Transverse colon (tissue), 4 donors: Measurements from ENCODE around the gene PREX1. TPM values are rescaled to one million over a fixed set of nuclear protein-coding genes. Genes with fewer than 3 reads are reported as not detected.

ENCODE experiments used
- DNase-seq: peaks from one replicate; pipeline ENCODE4 v3.0.0-alpha.2; 2019
- H3K27ac ChIP-seq, 4 donors: fragments of 200-600 bp; sonication (generic); 2 replicates each; pipeline ENCODE4 v1.5.1; 2016 to 2018; ENCODE audit warnings: inconsistent platforms in 4 of 4
- H3K27me3 ChIP-seq: fragments of 200-600 bp; sonication (generic); 2 replicates; pipeline ENCODE4 v1.5.1; 2017; ENCODE audit warnings: inconsistent platforms
- H3K36me3 ChIP-seq, 4 donors: fragments of 200-600 bp; sonication (generic); 2 replicates each; pipeline ENCODE4 v1.5.1; 2017 to 2019; ENCODE audit warnings: inconsistent platforms in 4 of 4
- H3K4me1 ChIP-seq, 4 donors: fragments of 200-600 bp; sonication (generic); 2 replicates each; pipeline ENCODE4 v1.5.1; 2017 to 2020; ENCODE audit warnings: inconsistent platforms in 4 of 4
- H3K4me3 ChIP-seq, 4 donors: fragments of 200-600 bp; sonication (generic); 1 replicate in 1 of 4; 2 replicates in 3 of 4; pipeline versions ENCODE4 v1.5.1 to v1.6.1; 2017 to 2019; ENCODE audit warnings: inconsistent platforms in 4 of 4
- H3K9me3 ChIP-seq, 2 donors: fragments of 200-600 bp; sonication (generic); 2 replicates each; pipeline ENCODE4 v1.5.1; 2017 to 2019; ENCODE audit warnings: inconsistent platforms in 2 of 2
- EP300 ChIP-seq: sonication (generic); formaldehyde crosslinking; IDR thresholded peaks from one replicate; pipeline ENCODE4 v1.6.1; 2017; ENCODE audit warnings: antibody characterized with exemption, low read depth
- POLR2A ChIP-seq: fragments of 450-650 bp; IDR thresholded peaks from one replicate; pipeline ENCODE4 v1.6.1; 2016; ENCODE audit warnings: antibody characterized with exemption, mild to moderate bottlenecking, moderate library complexity
- POLR2AphosphoS5 ChIP-seq, 3 donors: sonication (generic); formaldehyde crosslinking; IDR thresholded peaks; one replicate each; pipeline ENCODE4 v1.6.1; 2016; ENCODE audit warnings: antibody characterized with exemption in 3 of 3
- WGBS, 2 donors: methylation state at CpG; one replicate each; pipeline ENCODE4 v1.1.5; 2018; ENCODE audit warnings: low coverage in 1 of 2; 5-methylcytosine and 5-hydroxymethylcytosine counted together
- in situ Hi-C, 4 donors: fragments of 200-750 bp; cut with MboI; loops; one replicate each; pipeline versions ENCODE4 v1.15.0 to v1.15.1; 2017; ENCODE audit warnings: low sequenced_read_pairs in 3 of 4, low pct_ligation_motif_present in 1 of 4, low pct_unique_long_range_greater_than_20kb in 1 of 4
- intact Hi-C: fragments of 100-400 bp; cut with DNase I; formaldehyde crosslinking; loops from one replicate; pipeline ENCODE4 v1.15.1; 2023; ENCODE audit warnings: low total_unique reads
- total RNA-seq, 4 donors: library from RNA; depleted of rRNA; stranded (reverse); fragments of >200 nt; gene quantifications; one replicate each; pipeline ENCODE4 v1.1.0, GENCODE V29; 2016
- TF ChIP-seq, protein P1 (sequence below), 5 experiments: fragments of 200-600 bp in 3 of 5; fragments of 450-650 bp in 2 of 5; sonication (generic) in 3 of 5; IDR thresholded peaks; 1 replicate in 2 of 5; 2 replicates in 3 of 5; pipeline ENCODE4 v1.5.1; 2016 to 2017; ENCODE audit warnings: antibody characterized with exemption in 5 of 5, inconsistent platforms in 3 of 5, mild to moderate bottlenecking in 2 of 5, moderate library complexity in 1 of 5

PREX1 gene
- total RNA-seq, 4 donors from 2014 or later: 10.9 to 29.9 (median 16.6) TPM

GRCh38 chr20:48673507-48673906 lies 154.3 kb downstream of the PREX1 start:
- H3K4me1 ChIP-seq: peaks cover 0 to 8% (median 0%) of the 10 kb centered on the region in 4 donors
- H3K36me3 ChIP-seq: no peaks in the 10 kb centered on the region
- 78 to 95% methylated on average over 3 to 4 of the region's 4 CpGs for WGBS, 2 donors
- DNase-seq: no peak
- intact Hi-C loops (no loop called here), in situ Hi-C loops (no loop called here)
- no peaks in the 10 kb centered on the region for H3K27me3 ChIP-seq
- no peak overlapping the region for H3K27ac ChIP-seq
- no peak overlapping the region for H3K4me3 ChIP-seq
- H3K9me3 ChIP-seq: no peaks in the 10 kb centered on the region
- TF ChIP-seq POLR2A (no peak), EP300 (no peak), POLR2AphosphoS5 (IDR thresholded peaks at IDR 0.05) (no peak)
- TF ChIP-seq, protein P1, sequence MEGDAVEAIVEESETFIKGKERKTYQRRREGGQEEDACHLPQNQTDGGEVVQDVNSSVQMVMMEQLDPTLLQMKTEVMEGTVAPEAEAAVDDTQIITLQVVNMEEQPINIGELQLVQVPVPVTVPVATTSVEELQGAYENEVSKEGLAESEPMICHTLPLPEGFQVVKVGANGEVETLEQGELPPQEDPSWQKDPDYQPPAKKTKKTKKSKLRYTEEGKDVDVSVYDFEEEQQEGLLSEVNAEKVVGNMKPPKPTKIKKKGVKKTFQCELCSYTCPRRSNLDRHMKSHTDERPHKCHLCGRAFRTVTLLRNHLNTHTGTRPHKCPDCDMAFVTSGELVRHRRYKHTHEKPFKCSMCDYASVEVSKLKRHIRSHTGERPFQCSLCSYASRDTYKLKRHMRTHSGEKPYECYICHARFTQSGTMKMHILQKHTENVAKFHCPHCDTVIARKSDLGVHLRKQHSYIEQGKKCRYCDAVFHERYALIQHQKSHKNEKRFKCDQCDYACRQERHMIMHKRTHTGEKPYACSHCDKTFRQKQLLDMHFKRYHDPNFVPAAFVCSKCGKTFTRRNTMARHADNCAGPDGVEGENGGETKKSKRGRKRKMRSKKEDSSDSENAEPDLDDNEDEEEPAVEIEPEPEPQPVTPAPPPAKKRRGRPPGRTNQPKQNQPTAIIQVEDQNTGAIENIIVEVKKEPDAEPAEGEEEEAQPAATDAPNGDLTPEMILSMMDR (IDR thresholded peaks at IDR 0.05): no peak

DNA sequence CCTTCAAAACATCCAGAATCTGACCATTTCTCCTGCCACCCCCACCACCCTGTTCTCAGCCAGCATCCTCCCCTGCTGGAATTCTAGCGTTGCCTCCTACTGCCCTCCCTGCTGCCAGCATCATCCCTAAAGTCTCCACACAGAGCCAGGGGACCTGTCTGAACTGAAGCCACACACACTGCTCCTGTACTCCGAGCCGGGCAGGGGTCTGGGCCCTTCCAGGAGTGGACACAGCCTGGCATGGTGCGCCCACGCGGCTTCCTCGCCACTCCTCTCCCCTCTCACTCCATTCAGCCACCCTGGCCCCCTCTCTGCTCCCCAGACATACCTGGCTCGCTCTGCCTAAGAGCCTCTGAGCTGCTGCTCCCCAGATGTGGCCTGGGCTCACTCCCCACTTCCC lies 155.5 kb downstream of the PREX1 start:
- Histone ChIP-seq H3K4me1 (peaks cover 0 to 13% (median 0%) of the 10 kb centered on the region in 4 donors), H3K27me3 (no peaks in the 10 kb centered on the region), H3K27ac (no peak overlapping the region), H3K36me3 (no peaks in the 10 kb centered on the region), H3K4me3 (no peak overlapping the region), H3K9me3 (no peaks in the 10 kb centered on the region)
- DNase-seq: no peak
- TF ChIP-seq EP300 (no peak), POLR2A (no peak), POLR2AphosphoS5 (IDR thresholded peaks at IDR 0.05) (no peak)
- TF ChIP-seq, protein P1 (IDR thresholded peaks at IDR 0.05): no peak
- intact Hi-C loops: no loop called here
- 87 to 90% methylated on average over 2 to 8 of the region's 8 CpGs for WGBS, 2 donors
- in situ Hi-C loops: no loop called here

- intact Hi-C loops: no loop called here
- no peak for DNase-seq
- Histone ChIP-seq H3K4me3 (no peak overlapping the region), H3K4me1 (peaks cover 0 to 13% (median 0%) of the 10 kb centered on the region in 4 donors), H3K36me3 (no peaks in the 10 kb centered on the region), H3K27ac (no peak overlapping the region), H3K9me3 (no peaks in the 10 kb centered on the region), H3K27me3 (no peaks in the 10 kb centered on the region)
- in situ Hi-C loops: no loop called here
- WGBS, 2 donors: 77 to 100% methylated on average over 2 to 3 of the region's 3 CpGs
- no peak for TF ChIP-seq POLR2AphosphoS5 (IDR thresholded peaks at IDR 0.05)
- no peak for TF ChIP-seq POLR2A
- no peak for TF ChIP-seq EP300
- TF ChIP-seq, protein P1 (IDR thresholded peaks at IDR 0.05): no peak
Observed at GRCh38 chr20:48671141-48671540, 156.7 kb downstream of the PREX1 start.

DNA sequence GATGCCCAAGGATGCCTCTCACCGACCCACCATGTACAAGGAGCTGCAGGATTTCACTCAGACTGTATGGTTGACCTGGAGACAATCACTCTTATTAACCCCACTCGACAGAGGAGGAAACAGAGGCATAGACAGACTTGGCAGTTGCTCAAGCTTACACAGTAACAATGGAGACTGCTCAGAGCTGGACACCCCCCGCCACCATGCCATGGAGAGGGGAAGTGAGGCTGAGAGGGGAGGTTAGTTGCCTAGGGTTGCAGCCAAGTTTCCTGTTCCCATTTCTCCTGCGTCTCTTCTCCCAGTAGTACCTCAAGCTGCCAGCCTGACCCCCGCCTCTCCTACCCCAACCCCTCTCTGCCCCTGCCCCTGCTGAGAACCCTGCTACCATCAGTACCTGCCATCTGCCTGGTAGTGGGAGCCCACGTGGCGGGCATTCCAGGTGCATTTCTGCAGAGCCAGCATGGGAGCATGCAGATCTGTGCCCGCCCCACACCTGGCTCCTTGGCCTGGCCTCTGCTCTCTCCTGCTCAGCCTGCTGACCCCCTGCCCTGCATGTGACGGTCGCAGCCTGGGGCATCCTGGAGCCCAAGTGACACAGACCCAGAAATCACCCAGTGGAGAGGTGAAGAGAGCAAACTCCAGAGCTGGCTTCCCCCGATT lies 157.7 kb downstream of the PREX1 start:
- WGBS, 2 donors: 83% methylated on average over 11 of the region's 11 CpGs; no CpG with 5 or more reads in 1 of the 2 donors
- intact Hi-C loops (no loop called here), in situ Hi-C loops (no loop called here)
- Histone ChIP-seq H3K4me3 (no peak overlapping the region), H3K36me3 (no peaks in the 10 kb centered on the region), H3K27me3 (no peaks in the 10 kb centered on the region), H3K9me3 (no peaks in the 10 kb centered on the region), H3K4me1 (peaks cover 0 to 13% (median 0%) of the 10 kb centered on the region in 4 donors), H3K27ac (no peak overlapping the region)
- TF ChIP-seq POLR2AphosphoS5 (IDR thresholded peaks at IDR 0.05) (no peak), POLR2A (no peak), EP300 (no peak)
- TF ChIP-seq, protein P1 (IDR thresholded peaks at IDR 0.05): no peak
- no peak for DNase-seq
